HFFc6 (cell line): ENCODE results near the gene FGF12. TPM values are rescaled to one million over a fixed set of nuclear protein-coding genes. Genes with fewer than 3 reads are reported as not detected.

Experiments used
- DNase-seq: peaks from one replicate; pipeline ENCODE4 v3.0.0-alpha.2; 2018
- H3K27ac Mint-ChIP-seq: 2 replicates; pipeline ENCODE4 v1.8.0; 2020; ENCODE audit warnings: mild to moderate bottlenecking, mixed read lengths
- H3K27me3 Mint-ChIP-seq: 2 replicates; pipeline ENCODE4 v1.8.0; 2021; ENCODE audit warnings: mild to moderate bottlenecking, moderate library complexity, mixed read lengths; ENCODE audit not compliant: insufficient read depth
- H3K36me3 Mint-ChIP-seq: 2 replicates; pipeline ENCODE4 v1.8.0; 2021; ENCODE audit warnings: low read depth, mixed read lengths
- H3K4me1 Mint-ChIP-seq: 2 replicates; pipeline ENCODE4 v1.8.0; 2020; ENCODE audit warnings: low read depth, mixed read lengths
- H3K4me3 Mint-ChIP-seq: 2 replicates; pipeline ENCODE4 v1.8.0; 2020; ENCODE audit warnings: mild to moderate bottlenecking, moderate library complexity, mixed read lengths
- H3K9me3 Mint-ChIP-seq: 2 replicates; pipeline ENCODE4 v1.8.0; 2020; ENCODE audit warnings: mild to moderate bottlenecking, mixed read lengths
- CTCF ChIP-seq: fragments of 200-600 bp; sonication (generic); IDR thresholded peaks from 2 replicates; pipeline ENCODE4 v1.5.0; 2021; ENCODE audit warnings: antibody characterized with exemption, mild to moderate bottlenecking
- total RNA-seq, 6 experiments: library from RNA; stranded (reverse); fragmentation: NEBNext Ultra II Directional; extraction: Animal tissue kit (Norgen Biotek cat#: 25700); gene quantifications; 2 replicates in 1 of 6; 3 replicates in 5 of 6; pipeline ENCODE4 v1.2.3, GENCODE V29; 2021

FGF12 gene
- total RNA-seq, 6 experiments from 2014 or later: not detected

- H3K36me3 Mint-ChIP-seq: no peaks in the 10 kb centered on the region; the same call in 1 of the 2 replicates
- no peak for TF ChIP-seq CTCF
- peaks cover 40% of the 10 kb centered on the region for H3K9me3 Mint-ChIP-seq
- no peak overlapping the region for H3K27ac Mint-ChIP-seq
- H3K4me1 Mint-ChIP-seq: no peaks in the 10 kb centered on the region
- no peak overlapping the region for H3K4me3 Mint-ChIP-seq
- H3K27me3 Mint-ChIP-seq: no peaks in the 10 kb centered on the region
- no peak for DNase-seq
Measured at GRCh38 chr3:192303235-192303634, 424.1 kb downstream of the FGF12 start.

GRCh38 chr3:192302721-192303120 is 424.6 kb downstream of the FGF12 start:
- Mint-ChIP-seq H3K36me3 (no peaks in the 10 kb centered on the region; the same call in 1 of the 2 replicates), H3K4me1 (no peaks in the 10 kb centered on the region), H3K27ac (no peak overlapping the region), H3K4me3 (no peak overlapping the region), H3K9me3 (peaks cover 43% of the 10 kb centered on the region), H3K27me3 (no peaks in the 10 kb centered on the region)
- DNase-seq: no peak
- TF ChIP-seq CTCF: no peak

GRCh38 chr3:192299921-192300320 is 427.4 kb downstream of the FGF12 start:
- peaks cover 32% of the 10 kb centered on the region for H3K9me3 Mint-ChIP-seq
- no peaks in the 10 kb centered on the region for H3K27me3 Mint-ChIP-seq
- H3K27ac Mint-ChIP-seq: no peak overlapping the region
- no peaks in the 10 kb centered on the region for H3K36me3 Mint-ChIP-seq
- H3K4me3 Mint-ChIP-seq: no peak overlapping the region
- no peak for DNase-seq
- no peak for TF ChIP-seq CTCF
- H3K4me1 Mint-ChIP-seq: no peaks in the 10 kb centered on the region

GRCh38 chr3:192296845-192297244 is 430.5 kb downstream of the FGF12 start:
- Mint-ChIP-seq H3K27ac (no peak overlapping the region), H3K4me3 (no peak overlapping the region), H3K36me3 (no peaks in the 10 kb centered on the region), H3K27me3 (no peaks in the 10 kb centered on the region), H3K4me1 (no peaks in the 10 kb centered on the region), H3K9me3 (peaks cover 32% of the 10 kb centered on the region)
- no peak for DNase-seq
- TF ChIP-seq CTCF: no peak

GRCh38 chr3:192284443-192285072 is 442.8 kb downstream of the FGF12 start:
- no peaks in the 10 kb centered on the region for H3K4me1 Mint-ChIP-seq
- no peaks in the 10 kb centered on the region for H3K36me3 Mint-ChIP-seq
- DNase-seq: no peak
- H3K27ac Mint-ChIP-seq: no peak overlapping the region
- no peak overlapping the region for H3K4me3 Mint-ChIP-seq
- no peak for TF ChIP-seq CTCF
- H3K9me3 Mint-ChIP-seq: peaks cover 22% of the 10 kb centered on the region
- H3K27me3 Mint-ChIP-seq: no peaks in the 10 kb centered on the region
